H9 (cell line): ENCODE results near the gene AP1S1. TPM values are rescaled to one million over a fixed set of nuclear protein-coding genes. Genes with fewer than 3 reads are reported as not detected.
"Not testable (repeated sequence)": the region's sequence is repeated elsewhere in the genome, so short reads cannot be mapped to it uniquely, and the experiment has no call there.

Experiments
- DNase-seq: peaks from one replicate; pipeline ENCODE4 v3.0.0-alpha.2; 2017
- H2AFZ ChIP-seq: one replicate; pipeline ENCODE4 v1.6.1; 2013; ENCODE audit warnings: mild to moderate bottlenecking, low read length, control low read depth, moderate library complexity
- H2AK5ac ChIP-seq: 2 replicates; pipeline ENCODE4 v1.6.1; 2013; ENCODE audit warnings: low read length, control low read depth, mixed read lengths; ENCODE audit not compliant: insufficient read length
- H2BK120ac ChIP-seq: one replicate; pipeline ENCODE4 v1.6.1; 2013; ENCODE audit warnings: low read depth, mild to moderate bottlenecking, low read length, control low read depth, inconsistent platforms; ENCODE audit not compliant: poor library complexity, severe bottlenecking
- H2BK12ac ChIP-seq: 2 replicates; pipeline ENCODE4 v1.6.1; 2013; ENCODE audit warnings: low read length, control low read depth, mixed read lengths, low read depth; ENCODE audit not compliant: insufficient read length
- H2BK15ac ChIP-seq: 2 replicates; pipeline ENCODE4 v1.6.1; 2013; ENCODE audit warnings: low read depth, low read length, control low read depth
- H2BK20ac ChIP-seq: one replicate; pipeline ENCODE4 v1.6.1; 2013; ENCODE audit warnings: low read depth, mild to moderate bottlenecking, low read length, control low read depth, inconsistent platforms; ENCODE audit not compliant: poor library complexity, severe bottlenecking
- H2BK5ac ChIP-seq: 2 replicates; pipeline ENCODE4 v1.6.1; 2013; ENCODE audit warnings: low read length, control low read depth, mixed read lengths; ENCODE audit not compliant: insufficient read length
- H3K14ac ChIP-seq: 2 replicates; pipeline ENCODE4 v1.6.1; 2013; ENCODE audit warnings: low read length, control low read depth; ENCODE audit not compliant: insufficient read depth
- H3K18ac ChIP-seq: 2 replicates; pipeline ENCODE4 v1.6.1; 2013; ENCODE audit warnings: low read depth, mild to moderate bottlenecking, mixed read lengths, low read length, control low read depth; ENCODE audit not compliant: insufficient read length
- H3K23ac ChIP-seq: 2 replicates; pipeline ENCODE4 v1.6.1; 2013; ENCODE audit warnings: low read length, control low read depth, mixed read lengths, low read depth; ENCODE audit not compliant: insufficient read length
- H3K23me2 ChIP-seq: 2 replicates; pipeline ENCODE4 v1.6.1; 2013; ENCODE audit warnings: low read depth, mild to moderate bottlenecking, mixed read lengths, low read length, control low read depth; ENCODE audit not compliant: insufficient read length, poor library complexity, severe bottlenecking
- H3K27ac ChIP-seq: 2 replicates; pipeline ENCODE4 v1.5.1; 2013; ENCODE audit warnings: low read length, control low read depth, mixed read lengths, low read depth; ENCODE audit not compliant: insufficient read length
- H3K27me3 ChIP-seq: 2 replicates; pipeline ENCODE4 v1.6.1; 2013; ENCODE audit warnings: low read length, control low read depth, inconsistent platforms; ENCODE audit not compliant: insufficient read depth
- H3K4ac ChIP-seq: 2 replicates; pipeline ENCODE4 v1.6.1; 2013; ENCODE audit warnings: low read depth, mild to moderate bottlenecking, control low read depth, inconsistent platforms, low read length, moderate library complexity
- H3K4me1 ChIP-seq: 2 replicates; pipeline ENCODE4 v1.6.1; 2013; ENCODE audit warnings: low read length, control low read depth, inconsistent platforms; ENCODE audit not compliant: insufficient read depth
- H3K4me2 ChIP-seq: 2 replicates; pipeline ENCODE4 v1.6.1; 2013; ENCODE audit warnings: low read length, control low read depth, mixed read lengths; ENCODE audit not compliant: insufficient read length, insufficient read depth
- H3K56ac ChIP-seq: 2 replicates; pipeline ENCODE4 v1.6.1; 2013; ENCODE audit warnings: low read depth, mild to moderate bottlenecking, mixed read lengths, low read length, control low read depth; ENCODE audit not compliant: insufficient read length
- H3K79me1 ChIP-seq: 2 replicates; pipeline ENCODE4 v1.6.1; 2013; ENCODE audit warnings: low read depth, mild to moderate bottlenecking, moderate library complexity, low read length, control low read depth, inconsistent platforms; ENCODE audit not compliant: insufficient read depth, poor library complexity, severe bottlenecking
- H3K79me2 ChIP-seq: 2 replicates; pipeline ENCODE4 v1.6.1; 2013; ENCODE audit warnings: low read length, control low read depth, inconsistent platforms; ENCODE audit not compliant: insufficient read depth
- H3K9ac ChIP-seq: 2 replicates; pipeline ENCODE4 v1.6.1; 2013; ENCODE audit warnings: low read length, control low read depth, mixed read lengths; ENCODE audit not compliant: insufficient read length; ENCODE audit errors: extremely low read depth
- H3K9me3 ChIP-seq: one replicate; pipeline ENCODE4 v1.6.1; 2013; ENCODE audit warnings: low read depth, low read length, inconsistent platforms; ENCODE audit not compliant: control insufficient read depth
- H3T11ph ChIP-seq: one replicate; pipeline ENCODE4 v1.6.1; 2013; ENCODE audit warnings: mild to moderate bottlenecking, low read length, control low read depth, inconsistent platforms
- H4K20me1 ChIP-seq: one replicate; pipeline ENCODE4 v1.6.1; 2013; ENCODE audit not compliant: control insufficient read depth, insufficient read length, insufficient read depth
- H4K5ac ChIP-seq: 2 replicates; pipeline ENCODE4 v1.6.1; 2013; ENCODE audit warnings: low read depth, mild to moderate bottlenecking, mixed read lengths, low read length, control low read depth; ENCODE audit not compliant: insufficient read length
- H4K8ac ChIP-seq: replicated peaks from 2 replicates; pipeline ENCODE4 v1.6.1; 2013; ENCODE audit warnings: low read length, control low read depth, mixed read lengths, low read depth; ENCODE audit not compliant: insufficient read length
- H4K91ac ChIP-seq: 2 replicates; pipeline ENCODE4 v1.6.1; 2013; ENCODE audit warnings: low read depth, mild to moderate bottlenecking, moderate library complexity, mixed read lengths, low read length, control low read depth; ENCODE audit not compliant: insufficient read length
- H3K27ac Mint-ChIP-seq, 3 experiments: 2 replicates in 2 of 3; 3 replicates in 1 of 3; pipeline ENCODE4 v1.8.0; 2020 to 2021; ENCODE audit warnings: mixed read lengths in 3 of 3, mild to moderate bottlenecking in 1 of 3, moderate library complexity in 1 of 3
- H3K27me3 Mint-ChIP-seq: 2 replicates; pipeline ENCODE4 v1.8.0; 2021; ENCODE audit warnings: low read depth, mild to moderate bottlenecking, moderate library complexity, mixed read lengths
- H3K36me3 Mint-ChIP-seq, 3 experiments: 2 replicates in 2 of 3; 3 replicates in 1 of 3; pipeline ENCODE4 v1.8.0; 2020 to 2021; ENCODE audit warnings: low read depth in 3 of 3, mixed read lengths in 3 of 3; ENCODE audit not compliant: insufficient read depth in 1 of 3
- H3K4me1 Mint-ChIP-seq, 2 experiments: 2 replicates each; pipeline ENCODE4 v1.8.0; 2020; ENCODE audit warnings: mixed read lengths in 2 of 2
- H3K4me3 Mint-ChIP-seq, 2 experiments: 2 replicates in 1 of 2; 3 replicates in 1 of 2; pipeline ENCODE4 v1.8.0; 2020 to 2021; ENCODE audit warnings: mild to moderate bottlenecking in 2 of 2, mixed read lengths in 2 of 2, moderate library complexity in 1 of 2
- H3K9me3 Mint-ChIP-seq, 2 experiments: 2 replicates in 1 of 2; 3 replicates in 1 of 2; pipeline ENCODE4 v1.8.0; 2020; ENCODE audit warnings: mild to moderate bottlenecking in 2 of 2, mixed read lengths in 2 of 2, moderate library complexity in 1 of 2
- WGBS: extraction: QIAGEN DNeasy Blood & Tissue Kit; methylation state at CpG from one replicate; pipeline ENCODE4 v1.1.7; 2013; ENCODE audit warnings: missing lambda C conversion rate, low lambda C conversion rate, mixed read lengths; ENCODE audit not compliant: insufficient read length; ENCODE audit errors: extremely low coverage; 5-methylcytosine and 5-hydroxymethylcytosine counted together
- total RNA-seq: library from RNA; stranded (reverse); gene quantifications from 2 replicates; pipeline ENCODE4 v1.2.1, GENCODE V29; 2021
- TF ChIP-seq, protein P1 (sequence below): fragments of 200-600 bp; sonication (generic); conservative IDR thresholded peaks from 3 replicates; pipeline ENCODE4 v1.8.0; 2021; ENCODE audit warnings: antibody characterized with exemption, mild to moderate bottlenecking

AP1S1 gene
- total RNA-seq, 1 experiment from 2014 or later: 65.2 TPM

DNA sequence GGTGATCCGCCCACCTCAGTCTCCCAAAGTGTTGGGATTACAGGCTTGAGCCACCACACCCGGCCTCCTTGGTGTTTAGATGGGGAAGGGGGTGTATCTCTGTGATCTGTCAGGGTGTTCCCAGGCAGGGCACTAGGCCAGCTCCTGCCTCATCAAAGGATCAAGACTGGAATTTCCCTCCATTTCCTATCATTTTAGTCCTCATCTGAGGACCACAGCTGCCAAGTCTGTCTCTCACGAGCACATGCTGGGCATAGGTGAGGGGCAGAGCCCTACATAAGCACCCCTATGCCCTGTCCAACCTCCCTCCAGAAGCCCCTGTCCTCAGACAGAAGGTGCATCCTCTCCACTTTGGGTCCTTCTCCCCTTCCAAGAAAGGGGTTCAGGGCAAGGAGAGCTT is 49.5 kb upstream of the AP1S1 start:
- no peak overlapping the region for H3K18ac ChIP-seq
- no peak overlapping the region for H4K91ac ChIP-seq
- H3K9me3 Mint-ChIP-seq: no peaks in the 10 kb centered on the region
- H3K4me1 ChIP-seq: peaks cover 3% of the 10 kb centered on the region
- H3K4me2 ChIP-seq: no peak overlapping the region
- no peak overlapping the region for H3K23ac ChIP-seq
- no peak overlapping the region for H3K27ac ChIP-seq
- no peaks in the 10 kb centered on the region for H3K79me2 ChIP-seq
- H2AFZ ChIP-seq: no peak overlapping the region
- no peaks in the 10 kb centered on the region for H3K23me2 ChIP-seq
- no peaks in the 10 kb centered on the region for H3K27me3 ChIP-seq
- no peak overlapping the region for H2AK5ac ChIP-seq
- H2BK5ac ChIP-seq: no peak overlapping the region
- no peak overlapping the region for H3K14ac ChIP-seq
- DNase-seq: no peak
- no peak overlapping the region for H2BK120ac ChIP-seq
- H3K4me3 Mint-ChIP-seq: no peak overlapping the region
- no peaks in the 10 kb centered on the region for H3K79me1 ChIP-seq
- TF ChIP-seq, protein P1, sequence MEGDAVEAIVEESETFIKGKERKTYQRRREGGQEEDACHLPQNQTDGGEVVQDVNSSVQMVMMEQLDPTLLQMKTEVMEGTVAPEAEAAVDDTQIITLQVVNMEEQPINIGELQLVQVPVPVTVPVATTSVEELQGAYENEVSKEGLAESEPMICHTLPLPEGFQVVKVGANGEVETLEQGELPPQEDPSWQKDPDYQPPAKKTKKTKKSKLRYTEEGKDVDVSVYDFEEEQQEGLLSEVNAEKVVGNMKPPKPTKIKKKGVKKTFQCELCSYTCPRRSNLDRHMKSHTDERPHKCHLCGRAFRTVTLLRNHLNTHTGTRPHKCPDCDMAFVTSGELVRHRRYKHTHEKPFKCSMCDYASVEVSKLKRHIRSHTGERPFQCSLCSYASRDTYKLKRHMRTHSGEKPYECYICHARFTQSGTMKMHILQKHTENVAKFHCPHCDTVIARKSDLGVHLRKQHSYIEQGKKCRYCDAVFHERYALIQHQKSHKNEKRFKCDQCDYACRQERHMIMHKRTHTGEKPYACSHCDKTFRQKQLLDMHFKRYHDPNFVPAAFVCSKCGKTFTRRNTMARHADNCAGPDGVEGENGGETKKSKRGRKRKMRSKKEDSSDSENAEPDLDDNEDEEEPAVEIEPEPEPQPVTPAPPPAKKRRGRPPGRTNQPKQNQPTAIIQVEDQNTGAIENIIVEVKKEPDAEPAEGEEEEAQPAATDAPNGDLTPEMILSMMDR: no peak
- no peaks in the 10 kb centered on the region for H3K27me3 Mint-ChIP-seq
- no peak overlapping the region for H2BK20ac ChIP-seq
- no peak overlapping the region for H2BK12ac ChIP-seq
- H4K5ac ChIP-seq: no peak overlapping the region
- H3K36me3 Mint-ChIP-seq: no peaks in the 10 kb centered on the region; a peak in 1 of 7 replicates
- WGBS: no CpG with 5 or more reads among the region's 3 CpGs
- peaks cover 34 to 35% of the 10 kb centered on the region in 2 experiments for H3K4me1 Mint-ChIP-seq
- H4K8ac ChIP-seq: no peak overlapping the region
- H3K27ac Mint-ChIP-seq: no peak overlapping the region
- no peak overlapping the region for H3K4ac ChIP-seq
- no peak overlapping the region for H3T11ph ChIP-seq
- H3K9ac ChIP-seq: no peak overlapping the region
- no peaks in the 10 kb centered on the region for H4K20me1 ChIP-seq
- no peak overlapping the region for H3K56ac ChIP-seq
- no peak overlapping the region for H2BK15ac ChIP-seq
- no peaks in the 10 kb centered on the region for H3K9me3 ChIP-seq

DNA sequence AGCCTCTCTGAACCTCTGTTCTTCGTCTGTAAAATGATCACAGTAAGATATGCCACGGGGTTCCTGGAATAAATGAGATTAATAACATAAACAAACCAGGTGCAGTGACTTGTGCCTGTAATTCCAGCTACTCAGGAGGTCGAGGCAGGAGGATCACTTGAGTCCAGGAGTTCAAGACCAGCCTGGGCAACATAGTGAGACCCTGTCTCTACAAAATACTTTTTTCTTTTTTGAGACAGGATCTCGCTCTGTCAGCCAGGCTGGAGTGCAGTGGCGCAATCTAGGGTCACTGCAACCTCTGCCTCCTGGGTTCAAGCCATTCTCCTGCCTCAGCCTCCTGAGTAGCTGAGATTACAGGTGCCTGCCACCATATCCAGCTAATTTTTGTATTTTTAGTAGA is 49.0 kb upstream of the AP1S1 start:
- not testable (repeated sequence) for H3K4me2 ChIP-seq, H3K27ac Mint-ChIP-seq

More for the DNA sequence above, 49.0 kb upstream of the AP1S1 start:
- not testable (repeated sequence) for H3K27me3 Mint-ChIP-seq, H3K27ac ChIP-seq, H3K27me3 ChIP-seq, H3K9ac ChIP-seq, H2BK20ac ChIP-seq, H3K14ac ChIP-seq, H3K18ac ChIP-seq, H3K9me3 ChIP-seq, H2BK120ac ChIP-seq, H3K4ac ChIP-seq, H3T11ph ChIP-seq, H4K20me1 ChIP-seq, H2AK5ac ChIP-seq, H4K91ac ChIP-seq, H2AFZ ChIP-seq, H2BK15ac ChIP-seq, H3K79me1 ChIP-seq, H3K9me3 Mint-ChIP-seq, H3K23me2 ChIP-seq, H2BK5ac ChIP-seq, H3K36me3 Mint-ChIP-seq, H3K4me1 ChIP-seq, H3K79me2 ChIP-seq, H3K23ac ChIP-seq, H2BK12ac ChIP-seq, H3K4me3 Mint-ChIP-seq, H4K5ac ChIP-seq, DNase-seq, H4K8ac ChIP-seq, H3K56ac ChIP-seq
- H3K4me1 Mint-ChIP-seq: peaks cover 30% of the 10 kb centered on the region in 2 experiments
- no CpG with 5 or more reads among the region's 5 CpGs for WGBS
